HG02678 (cell line): ENCODE data around the gene PRKCE.

Source experiments
- ATAC-seq: cut with Tn5 transposase; IDR thresholded peaks from one replicate; pipeline ENCODE4 v1.9.1; 2021; ENCODE audit warnings: mild to moderate bottlenecking, moderate library complexity; ENCODE audit not compliant: unreplicated experiment

PRKCE gene

DNA sequence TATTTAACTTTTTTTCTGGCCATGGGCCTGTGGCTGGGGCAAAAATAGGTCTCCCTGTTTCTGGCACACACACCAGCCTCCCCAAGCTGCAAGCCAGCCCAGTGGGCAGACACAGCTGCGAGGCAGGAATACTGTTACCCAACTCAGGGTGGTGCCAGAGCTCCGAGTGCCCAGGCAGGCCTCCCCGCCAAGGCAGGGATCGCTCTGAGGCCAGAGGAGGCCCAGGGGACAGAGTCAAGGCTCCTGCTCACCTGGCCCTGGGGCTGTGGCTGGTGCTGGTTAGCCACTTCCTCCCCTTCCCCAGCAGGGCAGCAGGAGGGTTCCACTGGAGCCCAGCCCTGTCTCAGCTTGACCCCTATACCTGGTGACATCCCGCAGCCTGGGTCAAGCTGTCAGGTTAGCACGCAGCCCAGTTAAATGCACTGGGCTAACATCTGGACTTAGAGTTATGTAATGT, 578.7 kb downstream of the PRKCE start:
- peak; percentile 65 for ATAC-seq

DNA sequence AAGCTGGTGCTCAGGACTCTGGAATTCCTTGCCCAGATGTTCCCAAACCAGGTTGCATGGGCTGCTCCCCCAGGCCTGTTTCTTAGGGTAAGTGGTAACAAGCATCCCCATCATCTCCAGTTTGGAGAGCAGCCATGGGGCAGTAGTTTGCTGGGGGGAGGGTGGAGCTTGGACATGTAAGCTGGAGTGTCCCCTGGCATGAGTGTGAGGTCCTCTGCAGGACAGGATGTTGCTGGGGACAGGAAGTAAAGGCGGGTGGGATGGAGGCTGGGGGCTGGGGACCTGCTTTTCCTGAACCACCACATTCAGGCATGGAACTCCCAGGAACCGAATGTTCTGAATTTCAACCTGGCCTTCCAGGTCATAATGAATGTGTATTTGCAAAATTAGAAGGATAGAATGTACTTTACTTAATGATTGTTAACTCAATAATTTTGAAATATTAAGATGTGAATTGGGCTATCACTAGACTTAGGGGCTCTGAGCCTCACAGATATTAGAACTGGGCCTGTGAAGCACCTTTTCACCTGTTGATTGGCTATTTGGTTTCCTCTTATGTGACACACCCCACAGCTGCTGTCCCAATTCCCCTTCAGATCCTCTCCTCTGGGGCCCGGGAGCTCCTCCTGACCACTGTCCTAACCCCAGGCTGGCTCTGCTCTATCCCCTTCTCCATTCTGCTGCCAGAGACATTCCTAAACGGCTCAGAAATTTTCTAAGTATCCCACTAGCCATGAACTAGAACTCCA, 579.4 kb downstream of the PRKCE start:
- ATAC-seq, result no peak

DNA sequence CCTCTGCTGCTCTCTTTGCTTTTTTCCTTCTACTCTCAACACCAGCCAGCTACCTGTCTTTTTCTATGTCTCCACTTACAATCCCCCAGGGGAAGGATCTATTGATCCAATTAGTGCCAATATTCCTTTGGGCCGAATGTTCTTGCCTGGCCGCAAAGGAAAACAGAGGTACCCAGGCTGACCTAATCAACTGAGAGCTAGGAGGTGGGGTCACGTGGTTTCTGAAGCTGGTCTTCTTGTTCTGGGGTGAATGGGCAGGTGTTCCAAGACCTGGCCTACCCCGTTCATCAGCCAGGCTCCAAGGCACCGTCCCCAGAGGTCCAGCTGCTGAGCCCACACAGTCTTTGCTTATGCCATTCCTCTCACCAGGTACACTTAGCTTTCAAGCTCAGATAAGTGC, 580.2 kb downstream of the PRKCE start:
- no peak for ATAC-seq

DNA sequence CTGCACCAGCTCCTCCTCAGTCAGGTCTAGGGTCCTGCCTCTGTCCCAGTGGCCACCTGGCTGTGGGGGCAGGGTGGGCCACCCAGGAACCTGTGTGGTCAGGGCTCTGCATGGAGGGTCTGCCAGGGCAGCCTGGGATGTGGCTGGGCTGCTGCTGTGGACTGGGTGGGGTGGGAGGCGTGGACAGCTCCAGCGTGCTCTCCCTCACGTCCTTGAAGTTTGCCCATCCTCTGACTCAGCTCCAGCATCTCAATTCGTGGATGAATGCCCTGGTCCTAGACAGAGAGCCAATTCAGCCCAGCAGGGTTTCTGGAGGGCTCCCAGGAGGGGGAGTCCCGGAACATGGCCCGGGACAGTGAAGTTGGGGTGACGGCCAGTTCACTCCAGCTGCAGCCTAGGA, 581.4 kb downstream of the PRKCE start:
- no peak for ATAC-seq

DNA sequence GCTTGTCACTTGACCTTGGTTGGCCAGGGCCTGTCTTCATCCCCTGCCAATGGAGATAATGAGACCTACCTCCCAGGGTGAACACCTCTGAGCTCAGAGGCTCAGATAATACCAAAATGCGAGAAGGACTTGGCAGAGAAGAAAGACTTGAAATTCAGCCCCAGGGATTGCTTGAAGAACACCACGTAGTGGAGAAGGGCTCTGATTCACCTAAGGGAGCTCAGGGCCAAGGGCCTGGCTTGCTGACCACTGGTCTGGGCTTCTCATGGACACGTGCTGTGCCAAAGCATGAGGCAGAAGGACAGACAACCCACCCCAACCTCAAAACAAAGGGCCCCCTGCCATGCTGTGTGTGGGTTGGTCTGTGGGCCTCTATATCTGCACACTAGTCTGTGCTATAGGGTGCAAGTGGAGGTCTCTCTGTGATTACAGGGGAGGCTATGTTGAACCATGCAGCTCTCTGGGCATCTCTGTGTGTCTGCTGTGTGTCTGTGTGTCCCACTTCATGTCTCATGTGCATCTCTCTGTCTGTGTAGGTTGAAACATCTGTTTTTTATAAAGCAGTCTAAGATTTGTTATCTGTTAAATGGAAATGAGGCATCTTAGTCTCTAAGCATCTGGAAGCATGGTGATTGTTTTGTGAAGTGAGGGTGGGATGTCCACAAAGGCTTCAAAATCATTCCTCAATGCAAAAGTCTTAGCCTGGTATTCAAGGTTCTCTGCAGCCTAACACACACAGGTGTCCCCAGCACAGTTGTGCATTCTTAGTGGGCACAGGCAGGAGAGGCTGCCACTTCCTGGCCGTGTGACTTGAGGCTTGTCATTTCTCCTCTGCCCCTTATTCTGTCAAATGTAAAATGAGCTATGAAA, 584.8 kb downstream of the PRKCE start:
- ATAC-seq, result no peak

DNA sequence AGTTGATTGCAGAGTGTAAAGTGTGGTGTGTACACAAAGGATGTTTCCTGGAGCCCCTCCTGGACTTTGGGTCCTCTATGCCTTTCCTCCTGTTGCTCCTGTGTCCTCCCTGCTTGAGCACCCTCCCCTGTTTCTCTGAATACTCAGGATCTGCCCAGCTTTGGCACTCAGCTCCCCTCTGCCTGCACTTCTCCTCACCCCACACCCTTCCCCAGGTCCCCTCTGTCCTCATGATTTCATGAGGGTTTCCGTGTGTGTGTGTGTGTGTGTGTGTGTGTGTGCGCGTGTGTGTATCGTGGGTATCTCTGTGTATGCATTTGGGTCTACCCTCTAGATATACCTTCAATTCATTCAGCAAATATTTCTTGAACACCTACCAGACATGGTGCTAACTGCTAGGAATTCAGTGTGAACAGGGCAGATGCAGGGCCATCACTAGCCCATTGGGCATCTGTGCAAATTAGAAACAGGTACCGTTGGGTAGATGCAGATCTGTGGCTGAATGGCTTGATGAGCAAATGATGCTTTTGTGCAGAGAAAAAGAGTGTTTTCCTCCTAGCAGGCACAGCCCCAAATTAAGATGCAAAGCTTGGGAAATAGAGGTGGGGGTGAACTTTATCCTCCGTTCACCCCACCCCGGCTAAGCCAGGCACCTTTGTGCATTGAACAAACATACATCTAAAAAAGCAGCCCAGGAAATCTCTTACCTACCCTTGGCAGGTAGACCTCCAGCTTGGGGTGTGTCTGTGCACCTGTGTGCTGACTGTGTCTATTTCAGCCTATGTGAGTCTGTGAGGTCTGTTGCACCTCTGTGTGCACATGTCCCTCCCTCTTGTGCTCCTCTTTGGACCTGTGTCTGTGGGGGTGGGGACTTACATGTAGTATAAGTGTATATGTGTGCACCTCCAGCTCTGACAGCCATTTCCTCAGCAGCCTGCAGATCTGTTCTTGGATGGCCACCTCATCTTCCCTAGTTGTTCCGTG, 585.7 kb downstream of the PRKCE start:
- no peak for ATAC-seq
